CD4-positive, alpha-beta T cell treated with Interleukin-12 subunit alpha and Interleukin-12 subunit beta, for 1 hour (primary cell): Measurements from ENCODE around the gene KCNIP4.

Experiments
- DNase-seq: peaks from one replicate; pipeline ENCODE4 v3.0.0-alpha.2; 2020

The KCNIP4 gene

DNA sequence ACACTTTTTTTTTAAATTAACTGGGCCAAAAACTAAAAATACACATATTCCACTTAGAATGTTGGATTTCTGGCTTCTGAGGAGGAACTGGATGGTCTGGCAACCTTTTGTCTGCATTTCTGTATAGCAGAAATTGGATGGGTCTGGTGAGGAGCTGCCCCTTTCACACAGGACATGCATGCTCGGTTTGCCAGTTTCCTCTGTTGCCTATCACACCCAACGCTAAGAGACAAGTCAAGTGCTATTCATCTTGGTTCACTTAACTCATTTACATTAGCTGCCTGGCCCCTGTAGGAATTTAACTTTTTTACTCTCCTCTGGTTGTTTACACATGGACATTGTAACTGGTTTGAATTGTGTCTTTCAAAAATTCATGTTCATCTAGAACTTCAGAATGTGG is 1052.6 kb downstream of the KCNIP4 start:
- no peak for DNase-seq

DNA sequence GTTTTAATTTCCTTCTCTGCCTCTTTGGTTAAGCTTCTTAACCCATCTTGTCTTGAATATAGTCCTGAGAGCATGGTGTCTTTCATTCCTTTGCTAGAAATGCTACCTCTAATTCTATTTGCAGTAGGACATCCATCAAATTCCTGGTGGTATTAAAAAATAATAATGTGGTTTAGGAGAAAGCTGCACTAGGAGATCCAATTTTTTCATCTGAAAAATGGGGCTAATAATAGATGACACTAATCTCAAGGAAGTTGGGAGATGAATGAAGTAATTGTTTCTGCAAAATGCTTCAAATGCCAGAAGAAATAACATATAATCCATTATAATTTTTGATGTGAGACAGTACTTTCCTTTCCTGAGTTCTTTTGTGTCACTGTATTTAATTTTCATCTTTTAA is 1053.4 kb downstream of the KCNIP4 start:
- DNase-seq: no peak

DNA sequence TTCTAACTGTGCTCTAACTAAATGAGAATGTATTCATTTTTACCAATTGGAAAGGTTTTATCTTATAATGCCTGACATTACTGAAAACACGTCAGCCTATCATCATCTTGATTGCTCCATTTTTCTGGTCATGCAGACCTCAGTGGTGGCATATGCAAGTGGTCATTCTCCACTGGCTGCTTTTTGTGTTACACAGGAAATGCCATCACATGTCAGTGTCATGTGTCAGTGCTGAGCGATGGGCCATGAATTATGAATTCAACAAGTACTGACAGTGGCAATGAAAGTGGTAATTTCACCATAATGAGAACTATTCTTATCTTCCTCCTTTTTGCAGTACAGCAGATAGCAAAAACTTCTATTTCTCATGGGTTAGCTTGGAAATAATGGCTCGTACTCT is 1057.8 kb downstream of the KCNIP4 start:
- DNase-seq: no peak

DNA sequence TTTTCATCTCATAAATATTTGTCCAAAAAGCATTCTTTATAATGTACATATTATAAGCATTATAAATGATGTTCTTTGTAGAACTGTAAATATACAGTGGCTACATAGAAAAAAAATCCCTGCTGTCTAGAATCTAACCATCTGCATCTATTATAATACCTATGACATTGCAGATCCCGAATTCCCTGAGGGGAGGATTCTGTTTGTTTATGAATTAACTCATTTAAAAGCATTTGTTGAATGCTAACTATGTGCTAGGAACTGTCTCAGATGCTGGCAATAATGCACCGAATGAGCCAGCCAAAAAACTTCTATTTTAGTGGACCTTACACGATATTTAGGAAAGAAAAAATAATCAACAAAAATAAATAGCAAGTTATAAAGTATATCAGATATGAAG is 1058.7 kb downstream of the KCNIP4 start:
- no peak for DNase-seq

DNA sequence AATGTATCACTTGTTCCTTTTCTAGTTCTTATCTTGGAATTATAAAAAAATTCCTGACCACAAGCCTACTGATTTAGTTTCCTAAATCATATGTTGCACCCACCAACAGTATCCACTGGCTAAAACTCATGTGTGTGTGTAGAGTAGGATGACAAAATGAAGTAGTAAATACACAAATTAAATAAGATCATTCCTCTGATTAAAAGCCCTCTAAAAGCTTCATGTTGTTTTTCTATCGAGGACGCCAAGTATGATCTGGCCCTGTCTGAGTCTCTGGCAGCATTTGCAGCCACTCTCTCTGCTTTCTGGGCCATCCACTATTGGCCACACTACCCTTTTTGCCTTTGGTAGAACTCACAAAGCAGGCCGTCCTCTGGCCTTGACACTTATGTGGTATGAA is 1064.9 kb downstream of the KCNIP4 start:
- no peak for DNase-seq

DNA sequence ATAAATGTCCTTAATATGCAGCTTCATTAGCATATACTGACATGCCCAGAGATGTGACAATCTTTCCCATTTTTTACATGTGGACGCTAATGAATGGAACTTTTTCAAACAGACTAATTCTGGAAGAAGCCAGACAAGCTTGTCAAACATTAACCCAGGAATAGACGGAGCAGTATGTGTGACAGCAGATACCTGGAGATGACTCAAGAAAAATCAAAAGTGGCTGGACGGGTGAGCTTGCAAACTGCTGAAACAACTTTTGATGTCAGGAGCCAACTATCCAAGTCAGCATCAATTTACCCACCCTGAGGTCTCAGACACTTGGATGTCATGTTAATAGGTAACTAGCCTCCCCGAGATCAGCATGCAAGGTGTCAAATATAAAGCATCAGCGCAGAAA is 1065.3 kb downstream of the KCNIP4 start:
- no peak for DNase-seq

DNA sequence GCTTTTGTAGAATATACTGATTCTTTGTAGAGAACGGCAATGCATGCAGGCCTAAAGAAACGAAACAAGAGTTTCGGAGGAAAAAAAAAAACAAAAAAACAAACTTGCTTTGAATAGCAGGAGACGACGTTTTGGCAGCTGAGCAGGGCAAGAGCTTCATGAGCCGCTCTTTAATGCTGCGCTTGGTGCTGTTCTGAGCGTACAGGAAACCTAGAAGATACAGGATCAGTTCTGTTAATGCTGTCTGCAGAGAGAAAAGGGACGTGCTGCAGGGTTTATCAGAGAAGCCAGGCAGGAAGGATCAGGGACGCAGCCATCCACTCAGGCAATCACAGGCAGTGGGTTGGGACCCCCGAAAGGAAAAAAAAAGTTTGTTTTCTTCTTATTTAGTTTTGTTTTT is 1066.1 kb downstream of the KCNIP4 start:
- DNase-seq: no peak

DNA sequence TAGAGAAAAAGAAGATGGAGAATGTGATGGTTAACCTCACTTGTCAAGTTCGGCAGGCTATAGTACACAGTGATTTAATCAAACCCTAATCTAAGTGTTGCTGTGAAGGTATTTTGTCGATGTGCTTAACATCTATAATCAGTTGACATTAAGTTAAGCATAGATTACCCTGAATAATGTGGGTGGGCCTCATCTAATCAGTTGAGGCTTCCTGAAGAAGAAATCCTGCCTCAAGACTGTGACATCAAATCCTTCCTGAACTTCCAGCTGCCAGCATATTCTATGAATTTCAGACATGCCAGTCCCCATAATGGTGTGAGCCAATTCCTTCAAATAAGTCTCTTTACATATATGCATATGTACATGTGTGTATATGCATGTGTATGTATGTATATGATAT is 1066.9 kb downstream of the KCNIP4 start:
- no peak for DNase-seq

DNA sequence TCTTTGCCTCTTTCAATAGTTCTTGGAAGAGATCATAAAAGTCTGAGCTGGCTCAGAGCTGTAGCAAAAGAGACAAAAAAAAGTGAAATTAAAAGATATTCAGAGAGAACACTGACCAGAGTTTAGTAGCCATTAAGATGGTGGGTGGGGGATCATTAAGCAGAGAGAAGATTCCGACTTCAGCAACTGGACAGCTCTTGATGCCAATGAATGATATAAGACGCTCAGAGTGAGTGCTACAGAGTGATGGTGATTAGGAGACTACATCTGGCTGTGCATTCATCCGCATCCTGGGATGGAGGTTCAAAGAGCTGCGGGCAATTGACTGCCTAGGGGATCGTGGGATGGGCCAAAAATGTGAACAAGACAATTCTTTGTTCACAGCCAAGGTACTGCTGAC is 1069.8 kb downstream of the KCNIP4 start:
- DNase-seq: no peak

DNA sequence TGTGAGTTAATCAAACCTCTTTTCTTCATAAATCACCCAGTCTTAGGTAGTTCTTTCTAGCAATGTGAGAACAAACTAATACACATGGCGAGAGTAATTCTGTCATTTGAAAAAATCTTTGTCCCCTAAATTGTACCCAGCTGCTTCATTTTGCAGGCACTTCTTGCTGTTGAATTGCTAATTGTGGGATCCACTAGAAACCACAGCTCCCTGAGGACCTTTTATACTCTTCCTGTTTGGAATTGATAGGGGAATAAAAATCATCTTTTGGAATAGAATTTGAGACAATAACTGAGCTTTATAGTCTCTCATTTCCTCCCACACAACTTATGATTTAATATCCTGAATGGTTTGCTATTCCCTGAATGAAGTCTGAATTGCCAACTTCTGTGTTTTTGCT is 1078.1 kb downstream of the KCNIP4 start:
- no peak for DNase-seq

DNA sequence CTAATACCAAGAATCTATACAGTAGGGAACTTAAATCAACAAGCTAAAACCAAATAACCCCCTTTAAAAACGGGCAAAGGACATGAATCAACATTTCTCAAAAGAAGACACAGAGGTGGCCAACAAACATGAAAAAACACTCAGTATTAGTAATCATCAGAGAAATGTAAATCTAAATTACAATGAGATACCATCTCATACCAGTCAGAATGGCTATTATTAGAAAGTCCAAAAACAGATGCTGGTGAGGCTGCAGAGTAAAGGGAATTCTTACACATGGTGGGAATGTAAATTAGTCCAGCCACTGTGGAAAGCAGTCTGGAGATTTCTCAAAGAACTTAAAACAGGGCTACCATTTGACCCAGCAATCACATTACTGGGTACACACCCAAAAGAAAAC is 1080.5 kb downstream of the KCNIP4 start:
- no peak for DNase-seq

DNA sequence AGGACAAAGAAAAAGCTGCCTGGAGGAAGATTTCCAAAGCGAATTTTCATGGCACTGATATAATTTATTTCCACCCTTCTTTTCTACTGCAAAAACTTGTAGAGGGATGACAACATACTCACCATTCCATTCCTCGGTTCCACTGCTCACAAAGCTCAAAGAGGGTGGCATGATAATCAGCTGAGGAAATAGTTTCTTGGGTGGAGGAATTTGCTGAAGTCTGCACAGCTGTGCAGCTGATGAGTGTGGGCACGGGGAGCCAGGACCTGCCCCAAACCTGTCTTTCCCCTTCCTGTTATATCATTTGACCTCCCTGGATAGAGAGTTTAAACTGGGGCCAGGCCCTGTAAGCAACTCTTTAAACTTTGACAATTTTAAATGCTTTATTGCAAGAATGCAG is 1087.7 kb downstream of the KCNIP4 start:
- DNase-seq: no peak

DNA sequence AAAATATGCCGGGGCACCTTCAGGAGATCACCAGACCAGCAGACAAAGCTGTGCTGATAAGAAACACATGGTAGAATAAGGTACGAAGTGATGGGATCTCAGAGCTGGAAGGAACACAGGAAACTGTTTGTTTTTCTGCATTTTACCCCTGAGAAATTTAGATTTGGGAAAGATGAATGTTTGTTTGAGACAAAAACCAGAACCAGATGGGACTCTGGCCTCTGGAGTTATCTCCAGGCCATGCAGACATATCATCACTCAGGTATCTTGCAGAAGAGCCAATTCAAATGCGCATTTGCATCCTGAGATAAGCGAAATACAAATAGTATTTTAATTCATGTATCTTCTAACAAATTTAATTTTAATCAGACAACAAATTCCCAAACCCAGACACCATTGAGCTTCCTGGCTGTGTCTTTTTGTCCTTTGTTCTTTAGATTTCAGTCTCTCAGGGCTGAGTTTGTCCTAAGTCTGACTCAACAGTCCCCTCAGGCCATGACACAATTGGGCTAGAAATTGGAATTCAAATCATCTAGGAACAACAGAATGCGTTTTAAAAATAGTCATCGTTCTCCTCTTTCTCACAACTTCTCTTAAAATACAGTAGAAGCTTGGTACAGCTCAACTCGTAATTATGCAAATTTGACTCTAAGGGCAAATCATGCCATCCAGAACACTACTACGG is 1089.3 kb downstream of the KCNIP4 start:
- DNase-seq: no peak

DNA sequence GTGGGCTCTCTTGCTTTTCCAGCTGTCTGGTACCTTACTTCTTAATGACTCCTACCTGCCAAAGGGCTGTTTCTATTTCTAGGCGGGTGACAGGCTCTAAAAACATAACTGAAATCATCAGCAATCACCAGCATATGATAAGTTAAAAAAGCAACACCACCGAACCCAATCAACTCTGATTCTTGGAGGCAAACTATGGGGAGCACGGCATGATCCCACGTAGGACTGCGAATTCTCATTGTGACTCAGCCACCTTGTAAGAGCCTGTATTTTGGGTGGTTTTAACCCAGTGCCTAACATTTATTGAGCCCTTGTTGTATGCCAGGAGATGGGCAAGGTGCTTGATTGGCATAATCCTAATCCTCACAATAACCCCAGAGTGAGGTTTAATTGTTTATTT is 1091.5 kb downstream of the KCNIP4 start:
- no peak for DNase-seq

DNA sequence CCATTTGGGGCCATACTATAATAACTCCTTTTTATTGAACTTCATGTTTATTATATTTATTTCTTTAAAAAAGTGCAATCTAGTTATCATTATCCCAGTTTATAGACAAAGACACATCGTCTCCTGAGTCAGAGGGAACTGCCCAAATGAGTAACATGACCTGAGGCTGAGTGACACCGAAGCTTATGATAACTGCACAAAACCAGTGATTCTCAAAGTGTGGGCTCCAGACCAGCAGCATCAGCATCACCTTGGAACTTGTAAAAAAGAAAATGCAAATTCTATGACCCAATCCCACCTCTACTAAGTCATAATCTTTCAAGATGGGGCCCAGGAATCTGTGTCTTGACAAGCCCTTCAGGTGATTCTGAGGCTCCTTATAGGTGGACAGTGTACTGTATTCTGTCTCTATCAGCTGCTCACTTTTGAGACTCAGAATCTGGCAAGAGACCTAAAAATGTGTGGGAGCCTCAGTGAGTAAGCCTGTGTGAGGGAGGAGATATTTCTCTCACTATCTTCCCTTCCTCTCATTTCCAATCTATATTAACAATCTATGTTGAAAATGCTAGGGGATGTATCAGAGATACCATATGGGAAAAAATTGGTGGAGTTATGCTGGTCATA is 1101.3 kb downstream of the KCNIP4 start:
- DNase-seq: no peak

DNA sequence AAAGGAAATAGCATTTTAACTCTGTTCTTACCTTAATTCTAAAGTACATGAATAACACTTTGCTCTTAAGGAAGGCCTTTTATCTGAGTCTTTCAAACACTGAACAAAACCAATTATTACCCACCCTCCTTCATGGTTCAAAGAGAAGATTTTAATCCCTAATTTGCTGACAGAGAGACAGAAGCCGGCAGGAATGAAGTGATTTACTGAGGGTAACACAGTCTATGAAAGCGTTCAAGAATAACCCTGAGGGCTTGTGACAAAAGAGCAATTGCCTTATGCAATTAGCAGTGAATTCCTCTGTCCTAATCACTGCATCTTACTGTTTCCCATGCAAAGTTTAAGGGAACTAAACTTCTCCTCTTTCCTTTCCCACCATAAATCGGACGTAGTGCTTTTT is 1104.3 kb downstream of the KCNIP4 start:
- no peak for DNase-seq

DNA sequence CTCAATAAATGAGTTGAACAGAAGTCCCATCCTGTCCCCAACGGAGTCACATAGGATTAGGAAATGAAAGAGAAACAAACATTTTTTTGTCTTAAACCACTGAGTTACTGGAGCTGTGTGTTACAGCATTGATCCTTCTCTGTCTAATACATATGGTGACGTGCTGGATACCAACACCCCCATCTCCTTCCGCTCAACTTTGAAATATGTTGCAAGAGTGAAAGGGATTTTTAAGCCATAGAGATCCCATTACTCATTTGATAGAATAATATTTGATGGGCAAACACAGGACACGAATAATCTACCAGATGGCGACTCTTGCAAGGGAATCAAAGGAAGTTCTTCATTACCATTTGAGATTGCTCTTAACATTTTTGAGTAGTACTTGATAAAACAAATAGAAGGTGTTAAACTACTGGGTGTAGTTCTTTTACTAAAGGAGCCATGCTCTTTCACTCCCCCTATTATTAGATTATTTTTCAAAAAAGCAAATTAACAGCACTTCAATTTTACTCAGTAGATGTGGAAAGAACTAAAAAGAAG is 1107.9 kb downstream of the KCNIP4 start:
- DNase-seq: no peak

DNA sequence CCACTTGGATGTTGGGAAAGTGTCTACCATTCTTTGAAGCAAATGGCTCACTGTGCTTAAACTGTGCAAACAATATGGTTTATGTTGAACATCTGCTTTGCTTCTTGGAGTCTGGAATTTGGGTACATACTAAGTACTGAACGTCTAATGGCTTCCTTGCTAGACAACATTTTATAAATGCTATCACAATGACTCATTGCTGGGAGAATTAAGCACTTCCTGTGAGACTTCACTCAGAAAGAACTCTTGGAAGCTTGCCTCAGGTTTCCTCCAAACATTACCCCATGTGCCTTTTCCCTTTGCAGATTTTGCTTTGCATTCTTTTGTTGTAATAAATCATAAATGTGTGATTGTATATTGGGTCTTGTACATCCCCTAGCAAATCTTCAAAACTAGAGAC is 1108.6 kb downstream of the KCNIP4 start:
- no peak for DNase-seq

DNA sequence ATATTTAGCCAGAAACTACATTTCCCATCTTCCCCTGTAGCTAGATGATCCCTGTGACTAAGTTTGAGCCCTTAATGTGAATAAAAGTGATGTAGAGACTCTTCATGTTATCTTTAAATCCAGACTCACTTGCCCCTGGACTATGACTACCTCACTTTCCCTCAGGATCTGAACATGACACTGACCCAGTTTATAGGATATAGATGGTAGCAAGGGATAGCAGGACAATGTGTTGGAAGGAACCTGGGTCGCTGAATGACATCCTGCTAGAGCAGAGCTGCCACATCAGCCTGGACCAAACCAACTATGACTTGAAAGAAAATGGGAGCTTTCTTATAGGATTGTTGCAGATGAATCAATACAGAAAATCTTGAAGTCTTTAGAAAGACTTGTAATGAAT is 1110.1 kb downstream of the KCNIP4 start:
- DNase-seq: no peak

DNA sequence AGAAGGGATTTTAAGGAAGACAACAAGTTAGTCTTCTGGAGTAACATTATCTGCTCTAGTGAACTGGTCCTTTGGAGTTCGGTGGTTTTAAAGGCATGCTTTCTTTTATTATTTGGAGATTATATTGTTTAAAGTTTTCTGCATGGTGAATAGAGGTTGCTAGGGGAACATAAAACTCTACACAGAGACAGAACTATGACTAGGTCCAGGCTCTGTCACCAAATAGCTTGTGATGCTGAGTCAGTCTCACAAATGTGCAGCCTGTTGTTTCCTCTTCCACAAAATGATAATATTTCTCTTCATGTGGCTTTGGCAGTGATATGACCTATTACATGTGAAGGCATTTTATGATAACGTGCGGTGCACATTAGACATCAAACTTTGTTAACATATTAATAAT is 1115.7 kb downstream of the KCNIP4 start:
- no peak for DNase-seq

DNA sequence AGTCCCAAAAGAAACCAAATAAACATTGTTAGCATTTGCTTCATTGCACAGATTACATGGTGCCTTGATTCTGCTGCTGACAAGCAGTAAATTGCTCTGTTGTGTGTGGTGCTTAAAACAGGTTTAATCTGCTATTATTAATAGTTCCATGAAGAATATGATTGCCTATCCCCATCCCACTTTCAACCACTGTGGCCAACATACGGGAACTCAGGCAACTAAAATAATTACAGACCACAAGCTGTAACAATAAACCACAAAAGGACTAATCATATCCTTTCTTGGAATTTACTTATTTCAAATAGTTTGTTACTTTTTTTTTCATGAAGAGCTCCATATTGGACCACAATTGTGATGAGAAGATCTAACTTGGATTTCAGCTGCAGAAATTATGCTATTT is 1116.8 kb downstream of the KCNIP4 start:
- no peak for DNase-seq

DNA sequence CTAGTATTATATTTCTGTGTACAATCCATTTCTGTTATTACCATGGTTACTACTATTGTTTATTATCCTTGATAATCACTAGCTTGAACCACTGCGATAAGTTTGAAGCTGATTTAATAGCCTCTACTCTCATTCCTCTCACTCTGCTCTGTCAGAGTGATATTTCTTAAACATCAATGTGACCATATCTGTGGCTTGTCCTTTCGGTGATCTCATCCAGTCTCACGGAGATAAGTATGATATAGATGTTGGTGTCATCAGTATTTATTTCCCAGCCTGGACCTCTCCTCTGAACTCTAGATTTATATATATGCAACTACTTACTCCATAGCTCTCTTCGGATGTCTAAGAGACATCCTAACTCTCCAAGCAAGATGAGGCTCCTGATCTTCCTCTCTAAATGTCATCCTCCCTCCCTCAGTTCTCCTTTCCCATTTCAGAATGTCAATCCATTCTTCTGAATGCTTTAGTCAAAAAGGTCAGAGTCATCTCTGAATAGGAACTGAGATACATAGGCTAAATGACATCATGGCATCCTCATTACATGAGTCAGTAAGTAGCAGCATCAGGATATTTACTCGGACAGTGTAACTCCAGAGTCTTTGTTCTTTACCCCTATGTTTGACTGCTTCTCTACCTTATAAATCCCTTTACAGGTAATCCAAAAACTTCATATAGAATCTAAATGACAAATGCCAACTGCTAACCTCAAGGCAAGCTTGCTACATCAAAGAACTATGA is 1118.8 kb downstream of the KCNIP4 start:
- no peak for DNase-seq

DNA sequence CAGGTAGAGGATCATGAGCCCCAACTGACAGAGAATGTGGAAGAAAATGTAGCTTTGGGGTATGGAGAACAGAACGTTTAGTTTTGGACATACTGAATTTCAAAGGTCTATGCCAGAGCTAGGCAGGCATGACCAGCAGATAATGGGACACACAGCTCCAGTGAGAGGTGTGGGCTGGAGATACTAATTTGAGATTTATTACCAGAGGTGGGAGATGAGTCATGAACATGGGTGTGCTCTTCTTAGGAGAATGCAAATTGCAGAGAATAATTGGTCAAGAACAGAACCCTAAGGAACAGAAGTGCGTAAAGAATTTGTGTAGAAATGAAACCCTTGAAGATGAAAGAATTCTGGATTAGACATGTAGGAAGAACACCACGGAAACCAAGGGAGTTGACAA is 1123.1 kb downstream of the KCNIP4 start:
- no peak for DNase-seq

DNA sequence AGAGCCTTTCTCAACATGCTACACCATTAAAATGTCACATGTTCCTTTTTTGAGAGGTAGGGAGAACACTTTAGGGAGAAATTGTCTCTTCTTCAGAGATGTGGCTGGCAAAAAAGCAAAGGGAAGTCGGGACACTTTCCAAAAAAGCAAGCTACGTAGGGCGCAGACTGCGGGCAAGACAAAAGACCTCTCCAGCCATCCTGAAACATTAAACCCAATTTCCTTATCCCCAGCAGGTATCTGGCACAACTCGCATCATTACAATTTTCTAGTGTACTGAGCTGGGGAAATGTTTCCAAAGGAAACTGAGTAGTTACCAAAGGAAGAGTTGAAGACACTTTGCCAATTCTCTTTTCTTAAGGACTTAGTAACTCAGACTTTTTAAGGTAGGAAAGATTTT is 1132.3 kb downstream of the KCNIP4 start:
- DNase-seq: no peak
